ENCODE data around the gene SDK1. TPM values are rescaled to one million over a fixed set of nuclear protein-coding genes. Genes with fewer than 3 reads are reported as not detected.

Gene SDK1
- total and polyA plus RNA-seq, 2 donors (not counting 3 experiments of a cell fraction or from before 2014, with no cell fraction given) = 1.6 to 3.9 TPM

DNA sequence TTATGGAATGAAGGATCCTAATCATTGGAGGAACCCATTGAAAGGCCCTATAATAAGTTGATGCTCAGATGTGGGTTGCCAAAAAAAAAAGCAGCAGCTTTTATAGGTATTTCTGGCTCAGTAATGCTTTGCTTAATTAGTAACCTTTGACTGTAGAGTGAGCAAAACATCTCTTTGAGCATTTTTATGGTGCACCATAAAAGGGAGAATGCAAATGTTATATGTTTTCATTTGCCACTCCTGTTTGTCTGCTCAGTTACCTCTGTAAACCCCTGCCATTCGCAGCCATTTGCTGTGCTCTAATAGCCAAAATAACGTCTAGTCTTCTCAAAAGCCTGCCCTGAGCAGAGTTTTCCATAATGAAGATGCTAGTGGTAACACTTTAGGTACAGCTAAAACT, 792.0 kb downstream of the SDK1 start:
- Histone ChIP-seq H3K4me3 (replicated peaks in 1 of 3; ENCODE audit: insufficient read depth in 1 of 3, low read depth in 1 of 3, low read length in 3 of 3) (no peak overlapping the region), H3K4me1 (ENCODE audit: control insufficient read depth, extremely low read depth, insufficient read depth, low read length) (no peaks in the 10 kb centered on the region), H3K27ac (ENCODE audit: insufficient read depth, low read depth, low read length) (no peak overlapping the region), H2AFZ (ENCODE audit: low read depth, low read length) (no peak overlapping the region), H3K27me3 (ENCODE audit: control insufficient read depth in 2 of 2, insufficient read depth in 2 of 2, low read length in 2 of 2) (no peaks in the 10 kb centered on the region), H4K20me1 (replicated peaks; ENCODE audit: control insufficient read depth, extremely low read depth, insufficient read depth, low read length) (no peaks in the 10 kb centered on the region), H3K9me3 (replicated peaks; ENCODE audit: control insufficient read depth, insufficient read depth, low read length) (peaks cover 4% of the 10 kb centered on the region), H3K79me2 (ENCODE audit: control insufficient read depth, insufficient read depth, low read length) (no peaks in the 10 kb centered on the region), H3K9me1 (replicated peaks; ENCODE audit: control insufficient read depth, extremely low read depth, insufficient read depth, low read length) (no peaks in the 10 kb centered on the region), H3K36me3 (ENCODE audit: control insufficient read depth in 2 of 2, extremely low read depth in 1 of 2, insufficient read depth in 2 of 2, low read length in 2 of 2) (no peaks in the 10 kb centered on the region), H3K9ac (replicated peaks; ENCODE audit: extremely low read depth, insufficient read depth, low read length) (no peak overlapping the region), H3K4me2 (ENCODE audit: insufficient read depth, low read length) (no peak overlapping the region)
- no TSS peak for BruUV-seq (replicated peaks)
- CTCF ChIA-PET = no interaction called here
- dilution Hi-C loops (cut with MboI; ENCODE audit: extremely low pct_ligation_motif_present, low sequenced_read_pairs) = no loop called here
- DNase-seq (ENCODE audit: low read depth, low spot score) = no peak
- no peak for FAIRE-seq
- POLR2A ChIA-PET = no interaction called here
- TF ChIP-seq GATA2 (IDR thresholded peaks at IDR 0.05; ENCODE audit: insufficient read depth, insufficient read length, low read depth, low read length) (no peak), FOS (IDR thresholded peaks at IDR 0.05; ENCODE audit: borderline replicate concordance, insufficient read depth, low read length) (no peak), JUN (IDR thresholded peaks at IDR 0.05; ENCODE audit: borderline replicate concordance, insufficient read depth, insufficient read length, low read depth) (no peak), POLR2A (IDR thresholded peaks at IDR 0.05; ENCODE audit: low read depth, low read length) (no peak), POLR2AphosphoS5 (IDR thresholded peaks at IDR 0.05; ENCODE audit: insufficient read depth, low read depth, low read length) (no peak), EZH2 (IDR thresholded peaks at IDR 0.05; ENCODE audit: borderline replicate concordance, low read depth, low read length, severe bottlenecking) (no peak), CTCF (IDR thresholded peaks at IDR 0.05; ENCODE audit: extremely low read depth in 1 of 2, insufficient read depth in 1 of 2, low read depth in 1 of 2, low read length in 2 of 2) (no peak), MYC (IDR thresholded peaks at IDR 0.05; ENCODE audit: low read depth, low read length) (no peak)
- TF ChIP-seq, protein P1, sequence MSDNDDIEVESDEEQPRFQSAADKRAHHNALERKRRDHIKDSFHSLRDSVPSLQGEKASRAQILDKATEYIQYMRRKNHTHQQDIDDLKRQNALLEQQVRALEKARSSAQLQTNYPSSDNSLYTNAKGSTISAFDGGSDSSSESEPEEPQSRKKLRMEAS (IDR thresholded peaks at IDR 0.05; ENCODE audit: insufficient read depth, insufficient read length) = no peak
- intact Hi-C loops (cut with micrococcal nuclease) = no loop called here

Data from endothelial cell of umbilical vein (primary cell).